Ishikawa (cell line): Measurements from ENCODE around the gene DCC.

Source experiments
- CEBPB ChIP-seq: IDR thresholded peaks from 2 replicates; pipeline ENCODE4 v1.6.1; 2012
- CREB1 ChIP-seq: IDR thresholded peaks from 2 replicates; pipeline ENCODE4 v1.6.1; 2012; ENCODE audit warnings: low read depth
- EGR1 ChIP-seq: IDR thresholded peaks from 2 replicates; pipeline ENCODE4 v1.6.1; 2012
- EP300 ChIP-seq: IDR thresholded peaks from 2 replicates; pipeline ENCODE4 v1.6.1; 2012; ENCODE audit warnings: borderline replicate concordance
- FOXM1 ChIP-seq: IDR thresholded peaks from 2 replicates; pipeline ENCODE4 v1.6.1; 2012; ENCODE audit warnings: low read depth, borderline replicate concordance
- NFIC ChIP-seq: IDR thresholded peaks from 2 replicates; pipeline ENCODE4 v1.6.1; 2012
- RAD21 ChIP-seq: IDR thresholded peaks from 2 replicates; pipeline ENCODE4 v1.6.1; 2012; ENCODE audit warnings: low read depth
- TAF1 ChIP-seq: IDR thresholded peaks from 2 replicates; pipeline ENCODE4 v1.6.1; 2012; ENCODE audit warnings: low read depth, mild to moderate bottlenecking
- TCF12 ChIP-seq: IDR thresholded peaks from 2 replicates; pipeline ENCODE4 v1.6.1; 2012; ENCODE audit warnings: low read depth
- TEAD4 ChIP-seq: IDR thresholded peaks from 2 replicates; pipeline ENCODE4 v1.6.1; 2012
- YY1 ChIP-seq: IDR thresholded peaks from 2 replicates; pipeline ENCODE4 v1.6.1; 2012; ENCODE audit warnings: low read depth
- ZBTB7A ChIP-seq: IDR thresholded peaks from 2 replicates; pipeline ENCODE4 v1.6.1; 2012; ENCODE audit warnings: low read depth
- TF ChIP-seq, protein P1 (sequence below): IDR thresholded peaks from 2 replicates; pipeline ENCODE4 v1.6.1; 2012
- TF ChIP-seq, protein P2 (sequence below): IDR thresholded peaks from 2 replicates; pipeline ENCODE4 v1.6.1; 2012; ENCODE audit warnings: low read depth, mild to moderate bottlenecking
- TF ChIP-seq, protein P3 (sequence below): IDR thresholded peaks from 2 replicates; pipeline ENCODE4 v1.6.1; 2012

Gene DCC

DNA sequence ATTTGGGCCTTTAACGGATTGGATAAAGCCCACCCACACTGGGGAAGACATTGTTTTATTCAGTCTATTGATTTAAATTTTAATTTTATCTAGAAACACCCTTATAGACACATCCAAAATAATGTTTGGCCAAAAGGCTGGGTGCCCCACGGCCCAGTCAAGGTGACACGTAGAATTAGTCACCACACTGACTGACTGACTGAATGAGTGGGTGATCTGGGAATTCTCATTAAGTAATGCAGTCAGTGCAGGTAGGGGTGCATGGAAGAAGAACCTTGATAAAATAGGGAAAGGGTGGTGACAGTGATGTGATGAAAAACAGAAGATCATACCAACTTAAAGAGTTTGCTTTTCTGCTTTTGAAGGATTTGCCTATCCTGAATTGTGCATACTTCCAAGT is 554.8 kb downstream of the DCC start:
- TF ChIP-seq CEBPB: no peak
- TF ChIP-seq, protein P1, sequence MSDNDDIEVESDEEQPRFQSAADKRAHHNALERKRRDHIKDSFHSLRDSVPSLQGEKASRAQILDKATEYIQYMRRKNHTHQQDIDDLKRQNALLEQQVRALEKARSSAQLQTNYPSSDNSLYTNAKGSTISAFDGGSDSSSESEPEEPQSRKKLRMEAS: no peak
- TF ChIP-seq NFIC: no peak
- TF ChIP-seq, protein P2, sequence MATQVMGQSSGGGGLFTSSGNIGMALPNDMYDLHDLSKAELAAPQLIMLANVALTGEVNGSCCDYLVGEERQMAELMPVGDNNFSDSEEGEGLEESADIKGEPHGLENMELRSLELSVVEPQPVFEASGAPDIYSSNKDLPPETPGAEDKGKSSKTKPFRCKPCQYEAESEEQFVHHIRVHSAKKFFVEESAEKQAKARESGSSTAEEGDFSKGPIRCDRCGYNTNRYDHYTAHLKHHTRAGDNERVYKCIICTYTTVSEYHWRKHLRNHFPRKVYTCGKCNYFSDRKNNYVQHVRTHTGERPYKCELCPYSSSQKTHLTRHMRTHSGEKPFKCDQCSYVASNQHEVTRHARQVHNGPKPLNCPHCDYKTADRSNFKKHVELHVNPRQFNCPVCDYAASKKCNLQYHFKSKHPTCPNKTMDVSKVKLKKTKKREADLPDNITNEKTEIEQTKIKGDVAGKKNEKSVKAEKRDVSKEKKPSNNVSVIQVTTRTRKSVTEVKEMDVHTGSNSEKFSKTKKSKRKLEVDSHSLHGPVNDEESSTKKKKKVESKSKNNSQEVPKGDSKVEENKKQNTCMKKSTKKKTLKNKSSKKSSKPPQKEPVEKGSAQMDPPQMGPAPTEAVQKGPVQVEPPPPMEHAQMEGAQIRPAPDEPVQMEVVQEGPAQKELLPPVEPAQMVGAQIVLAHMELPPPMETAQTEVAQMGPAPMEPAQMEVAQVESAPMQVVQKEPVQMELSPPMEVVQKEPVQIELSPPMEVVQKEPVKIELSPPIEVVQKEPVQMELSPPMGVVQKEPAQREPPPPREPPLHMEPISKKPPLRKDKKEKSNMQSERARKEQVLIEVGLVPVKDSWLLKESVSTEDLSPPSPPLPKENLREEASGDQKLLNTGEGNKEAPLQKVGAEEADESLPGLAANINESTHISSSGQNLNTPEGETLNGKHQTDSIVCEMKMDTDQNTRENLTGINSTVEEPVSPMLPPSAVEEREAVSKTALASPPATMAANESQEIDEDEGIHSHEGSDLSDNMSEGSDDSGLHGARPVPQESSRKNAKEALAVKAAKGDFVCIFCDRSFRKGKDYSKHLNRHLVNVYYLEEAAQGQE: no peak
- no peak for TF ChIP-seq FOXM1
- TF ChIP-seq YY1: no peak
- no peak for TF ChIP-seq TEAD4
- TF ChIP-seq RAD21: no peak

DNA sequence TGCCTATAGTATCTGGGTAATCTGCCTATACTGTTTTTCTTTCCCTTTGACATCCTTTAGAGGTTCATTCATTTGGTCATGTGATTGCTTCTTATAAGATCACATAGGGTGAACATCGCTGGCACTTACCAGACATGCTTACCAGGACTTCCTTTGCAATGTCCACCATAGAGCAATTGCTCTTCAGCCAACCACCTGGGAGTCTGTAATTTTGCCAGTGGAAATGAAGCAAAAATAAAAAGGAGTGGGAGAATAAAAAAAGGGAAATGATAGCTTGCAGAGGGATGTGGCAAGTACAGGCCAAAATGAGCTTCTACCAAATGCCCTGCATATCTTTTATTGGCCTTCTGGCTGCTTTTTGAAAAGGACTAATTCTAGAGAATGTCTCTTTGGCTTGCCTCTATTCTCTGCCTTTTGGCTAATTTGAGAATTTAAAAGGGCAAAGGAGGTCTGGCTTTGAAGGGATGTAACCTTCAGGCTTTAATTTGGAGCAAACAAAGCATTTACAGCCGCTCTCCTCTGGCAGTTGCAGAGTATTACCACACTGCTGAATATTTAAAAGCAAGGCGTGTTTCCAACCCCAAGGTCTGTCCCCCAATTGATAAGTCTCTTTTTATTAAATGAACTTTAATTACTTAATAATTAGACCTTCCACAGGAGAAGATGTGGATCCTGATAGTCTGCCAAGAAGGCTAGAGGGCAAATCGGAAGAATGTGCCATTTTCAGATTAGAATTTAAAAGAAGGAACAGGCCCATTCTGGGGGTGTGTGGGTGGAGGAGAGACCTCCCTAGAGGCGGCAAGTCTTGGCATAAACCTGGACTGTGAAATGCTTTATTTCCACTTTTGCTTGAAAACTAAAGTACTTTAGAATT is 557.9 kb downstream of the DCC start:
- TF ChIP-seq CEBPB (no peak), TCF12 (no peak), YY1 (no peak), TAF1 (no peak), FOXM1 (no peak), NFIC (no peak), CREB1 (no peak), EP300 (no peak), RAD21 (no peak), EGR1 (no peak), TEAD4 (no peak), ZBTB7A (no peak)
- TF ChIP-seq, protein P1: no peak
- TF ChIP-seq, protein P3, sequence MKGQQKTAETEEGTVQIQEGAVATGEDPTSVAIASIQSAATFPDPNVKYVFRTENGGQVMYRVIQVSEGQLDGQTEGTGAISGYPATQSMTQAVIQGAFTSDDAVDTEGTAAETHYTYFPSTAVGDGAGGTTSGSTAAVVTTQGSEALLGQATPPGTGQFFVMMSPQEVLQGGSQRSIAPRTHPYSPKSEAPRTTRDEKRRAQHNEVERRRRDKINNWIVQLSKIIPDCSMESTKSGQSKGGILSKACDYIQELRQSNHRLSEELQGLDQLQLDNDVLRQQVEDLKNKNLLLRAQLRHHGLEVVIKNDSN: no peak
- TF ChIP-seq, protein P2: no peak

DNA sequence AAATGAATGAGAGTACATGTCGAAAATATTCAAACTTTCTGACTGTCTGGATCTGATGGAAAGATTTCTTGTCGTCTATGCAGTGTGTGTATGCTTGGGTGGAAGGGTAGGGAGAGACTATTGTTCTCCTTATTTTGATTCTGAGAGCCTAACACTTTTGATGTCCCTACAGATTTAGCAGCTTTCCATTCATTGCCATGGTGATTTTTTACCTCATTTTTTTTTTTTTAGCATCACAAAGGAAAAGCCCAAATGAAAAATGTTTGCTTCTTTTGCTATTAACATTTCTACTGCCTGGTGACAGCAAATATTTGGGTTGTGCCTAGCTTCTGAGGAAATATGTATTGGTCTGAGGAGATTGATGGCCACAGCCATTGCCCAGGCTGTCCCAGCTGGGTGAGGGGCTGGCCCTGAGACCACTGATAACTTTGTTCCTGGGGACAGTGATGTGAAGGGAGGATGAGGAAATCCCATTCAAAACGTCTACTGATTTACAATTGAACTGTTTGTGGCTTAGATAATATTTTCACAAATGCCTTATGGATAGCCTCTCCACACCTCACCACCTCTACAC is 558.6 kb downstream of the DCC start:
- no peak for TF ChIP-seq RAD21
- TF ChIP-seq, protein P3: no peak
- no peak for TF ChIP-seq FOXM1
- TF ChIP-seq EP300: no peak
- TF ChIP-seq ZBTB7A: no peak
- TF ChIP-seq, protein P2: no peak
- TF ChIP-seq, protein P1: no peak
- no peak for TF ChIP-seq CREB1
- no peak for TF ChIP-seq EGR1
- TF ChIP-seq TCF12: no peak
- TF ChIP-seq TEAD4: no peak
- TF ChIP-seq YY1: no peak
- TF ChIP-seq TAF1: no peak
- no peak for TF ChIP-seq CEBPB
- no peak for TF ChIP-seq NFIC

DNA sequence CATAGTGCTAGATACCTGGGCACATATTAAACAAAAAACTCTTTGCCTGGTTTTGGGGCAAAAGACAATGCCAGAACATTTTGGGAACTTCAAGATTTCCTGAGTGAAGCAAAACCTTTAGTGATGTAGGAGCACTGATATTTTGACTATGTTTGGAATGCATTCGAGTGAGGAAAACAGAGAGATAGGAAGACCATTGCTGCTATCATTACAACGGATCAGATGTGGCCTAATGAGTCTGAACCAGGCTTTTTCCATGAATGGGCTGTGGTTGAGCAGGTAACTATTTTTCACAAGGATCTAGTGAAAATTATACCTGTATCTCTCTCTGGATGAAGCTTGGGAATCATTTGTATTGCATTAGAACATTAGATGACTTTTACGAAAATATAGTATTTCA is 562.2 kb downstream of the DCC start:
- TF ChIP-seq EGR1: no peak
- TF ChIP-seq NFIC: no peak
- no peak for TF ChIP-seq ZBTB7A
- no peak for TF ChIP-seq CREB1
